ENCODE data around the gene DMWD.
A peak's percentile ranks its signal among the peaks of the same experiment; 100 is the strongest.
"Not testable (repeated sequence)": the region's sequence is repeated elsewhere in the genome, so short reads cannot be mapped to it uniquely, and the experiment has no call there.

The DMWD gene

DNA sequence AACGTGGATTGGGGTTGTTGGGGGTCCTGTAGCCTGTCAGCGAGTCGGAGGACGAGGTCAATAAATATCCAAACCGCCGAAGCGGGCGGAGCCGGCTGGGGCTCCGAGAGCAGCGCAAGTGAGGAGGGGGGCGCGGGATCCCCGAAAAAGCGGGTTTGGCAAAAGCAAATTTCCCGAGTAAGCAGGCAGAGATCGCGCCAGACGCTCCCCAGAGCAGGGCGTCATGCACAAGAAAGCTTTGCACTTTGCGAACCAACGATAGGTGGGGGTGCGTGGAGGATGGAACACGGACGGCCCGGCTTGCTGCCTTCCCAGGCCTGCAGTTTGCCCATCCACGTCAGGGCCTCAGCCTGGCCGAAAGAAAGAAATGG, 22.8 kb downstream of the DMWD start:
- DNase-seq (ENCODE audit: low spot score): no peak

DNA sequence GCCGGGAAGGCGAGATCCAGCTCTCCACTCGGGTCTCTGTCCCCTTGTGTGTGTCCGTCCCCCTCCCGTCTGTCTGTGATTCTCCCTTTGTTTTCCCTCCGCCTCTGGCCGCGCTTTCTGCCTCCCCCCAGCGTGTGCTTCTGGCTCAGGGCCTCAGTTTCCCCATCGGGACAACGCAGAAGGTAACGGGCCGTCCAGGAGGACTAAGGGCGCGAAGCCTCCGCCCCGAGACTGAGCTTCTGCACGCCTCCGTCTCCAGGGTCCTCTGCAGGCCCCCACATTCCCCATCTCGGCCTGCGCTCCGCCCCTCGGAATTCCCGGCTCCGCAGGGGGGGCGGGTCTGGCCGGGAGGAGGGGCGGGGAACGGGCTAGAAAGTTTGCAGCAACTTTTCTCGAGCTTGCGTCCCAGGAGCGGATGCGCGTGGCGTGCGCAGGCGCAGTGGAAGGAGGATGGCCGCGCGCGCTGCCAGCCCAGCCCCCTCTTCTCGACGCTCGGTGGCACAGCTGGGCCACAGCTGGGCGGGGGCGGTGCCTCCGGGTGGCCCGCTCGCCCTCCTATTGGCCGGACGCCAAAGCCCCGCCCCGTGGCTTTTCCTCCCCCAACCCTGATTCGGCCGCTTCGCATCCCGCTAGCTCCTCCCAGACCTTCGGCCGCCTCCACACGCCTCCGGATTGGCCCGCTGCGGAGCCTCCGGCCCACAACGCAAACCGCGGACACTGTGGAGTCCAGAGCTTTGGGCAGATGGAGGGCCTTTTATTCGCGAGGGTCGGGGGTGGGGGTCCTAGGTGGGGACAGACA, 23.5 kb downstream of the DMWD start, which contains the start of gene SIX5:
SIX5 (minus strand) TSS at position 269 of the 799 bp plus-strand sequence. CDS start 408 bp downstream, outside the sequence.
- peak; percentile 99 for DNase-seq (ENCODE audit: low spot score)

DNA sequence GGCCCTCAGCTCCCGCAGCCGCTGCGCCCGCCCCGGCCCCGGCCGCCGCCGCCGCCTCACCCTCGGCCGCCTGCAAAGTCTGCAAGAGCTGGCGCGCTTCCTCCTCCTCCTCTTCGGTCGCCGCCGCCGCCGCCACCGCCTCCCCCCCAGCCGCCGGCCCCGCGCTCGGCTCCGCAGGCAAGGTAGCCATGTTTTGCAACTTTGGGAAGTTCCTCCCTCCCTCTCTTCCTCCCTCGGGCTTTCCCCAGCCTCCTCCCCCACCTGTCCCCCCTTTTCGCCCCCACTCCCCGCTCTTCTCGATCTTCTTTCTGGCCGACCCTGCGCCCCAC, 24.0 kb downstream of the DMWD start:
- DNase-seq (ENCODE audit: low spot score): peak; percentile 77

DNA sequence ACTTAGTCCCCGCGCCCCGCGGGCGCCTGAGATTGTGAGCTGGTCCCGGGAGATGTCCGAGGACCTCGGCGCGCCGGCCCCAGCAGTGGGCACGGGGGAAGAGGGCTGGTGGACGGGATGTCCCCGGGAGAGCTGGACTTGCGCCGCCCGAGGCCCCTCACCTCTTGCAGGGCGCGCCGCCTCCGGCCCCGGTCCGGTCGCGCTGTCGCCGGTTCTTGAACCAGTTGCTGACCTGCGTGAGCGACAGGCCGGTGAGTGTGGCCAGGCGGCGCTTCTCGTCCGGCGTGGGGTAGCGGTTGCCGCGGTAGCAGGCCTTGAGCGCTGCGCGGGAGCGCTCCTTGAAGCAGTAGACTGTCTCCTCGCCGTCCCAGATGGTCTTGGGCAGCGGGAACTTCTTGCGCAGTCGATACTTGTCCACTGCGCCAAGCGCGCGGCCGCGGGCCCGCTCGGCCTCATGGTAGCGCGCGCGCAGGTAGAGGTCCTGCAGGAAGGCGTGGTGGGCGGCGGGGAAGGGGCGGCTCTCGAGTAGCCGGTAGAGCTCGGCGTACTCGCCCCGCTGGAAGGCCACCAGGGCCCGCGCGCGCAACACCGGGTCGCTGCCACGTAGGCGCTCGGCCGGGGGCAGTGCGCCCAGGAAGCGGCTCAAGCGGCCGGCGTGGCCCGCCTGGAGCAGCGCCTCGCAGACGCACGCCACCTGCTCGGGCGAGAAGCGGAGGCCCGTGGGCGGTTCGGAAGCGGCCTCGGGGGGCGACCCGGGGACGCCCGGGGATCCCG, 24.6 kb downstream of the DMWD start:
- peak; percentile 79 for DNase-seq (ENCODE audit: low spot score)

DNA sequence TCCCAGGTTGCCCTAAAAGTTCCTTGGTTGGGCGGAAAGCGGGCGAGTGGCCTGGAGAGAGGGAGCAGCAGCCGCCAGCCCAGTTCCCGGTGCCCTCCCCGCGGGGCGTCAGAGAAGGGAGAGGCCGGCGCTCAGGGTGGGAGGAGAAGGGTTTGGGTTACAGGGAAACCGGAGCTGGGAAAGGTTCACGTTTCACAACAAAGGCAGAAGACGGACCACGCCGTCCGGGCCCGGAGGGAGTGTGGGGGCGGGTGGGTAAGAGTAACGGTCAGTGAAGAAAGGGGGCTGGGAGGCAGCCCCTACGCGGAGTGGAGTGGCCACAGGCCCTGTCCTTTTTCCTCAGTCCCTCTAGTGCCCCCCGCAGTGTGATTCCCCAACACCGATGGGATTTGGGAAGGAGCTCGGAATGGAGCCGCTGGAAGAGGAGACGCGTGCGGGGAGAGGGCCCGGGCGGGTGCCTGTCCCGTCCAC, 25.2 kb downstream of the DMWD start:
- DNase-seq (ENCODE audit: low spot score): peak; percentile 85

DNA sequence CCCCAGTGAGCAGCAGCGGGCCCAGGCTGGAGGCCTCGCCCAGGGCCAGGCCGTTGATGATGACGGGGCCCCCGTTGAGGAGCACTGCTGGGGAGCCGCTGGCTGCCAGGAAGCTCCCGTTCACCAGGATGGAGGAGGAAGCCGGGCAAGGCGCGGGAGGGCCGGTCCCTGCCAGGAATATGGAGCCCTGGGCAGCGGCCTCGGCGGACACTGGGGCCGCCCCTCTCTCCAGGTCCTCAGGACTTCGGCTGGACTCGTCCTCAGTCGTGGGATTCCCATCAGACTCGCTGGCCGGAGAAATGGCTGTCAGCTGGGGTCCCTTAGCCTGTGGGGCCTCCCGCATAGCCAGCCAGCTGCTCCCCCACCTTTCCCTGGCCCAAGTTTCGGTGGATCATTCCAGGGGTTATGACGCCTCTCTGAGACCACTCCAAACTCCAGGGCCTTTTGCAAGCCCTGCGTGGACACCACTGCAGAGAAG, 25.7 kb downstream of the DMWD start:
- no peak for DNase-seq (ENCODE audit: low spot score)

DNA sequence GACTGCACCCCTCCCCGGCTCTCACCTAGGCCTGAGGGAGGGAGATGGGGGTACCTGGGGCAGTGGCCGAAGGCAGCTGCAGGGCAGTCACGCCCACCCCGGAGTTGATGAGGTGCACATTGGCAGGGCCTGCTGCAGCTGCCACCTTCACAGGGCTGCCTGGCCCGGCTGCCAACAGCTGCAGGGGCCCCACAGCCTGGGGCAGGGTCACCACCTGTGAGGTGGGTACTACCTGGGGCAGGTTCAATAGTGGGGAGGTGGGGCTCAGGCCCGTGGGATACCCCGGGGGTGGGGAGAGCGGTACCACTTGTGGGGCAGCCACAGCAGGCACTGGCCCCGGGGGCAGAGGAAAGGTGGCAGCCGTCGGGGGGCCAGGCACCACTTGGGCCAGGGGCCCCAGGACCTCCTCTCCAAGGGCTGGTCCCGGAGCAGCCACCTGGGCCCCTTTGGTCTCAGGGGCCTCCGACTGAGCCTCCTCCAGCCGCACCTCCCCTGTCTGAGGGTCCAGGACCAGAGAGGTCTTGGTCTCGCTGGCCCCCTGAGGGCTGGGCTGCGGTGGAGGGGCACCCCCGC, 26.3 kb downstream of the DMWD start:
- peak; percentile 53 for DNase-seq (ENCODE audit: low spot score)

DNA sequence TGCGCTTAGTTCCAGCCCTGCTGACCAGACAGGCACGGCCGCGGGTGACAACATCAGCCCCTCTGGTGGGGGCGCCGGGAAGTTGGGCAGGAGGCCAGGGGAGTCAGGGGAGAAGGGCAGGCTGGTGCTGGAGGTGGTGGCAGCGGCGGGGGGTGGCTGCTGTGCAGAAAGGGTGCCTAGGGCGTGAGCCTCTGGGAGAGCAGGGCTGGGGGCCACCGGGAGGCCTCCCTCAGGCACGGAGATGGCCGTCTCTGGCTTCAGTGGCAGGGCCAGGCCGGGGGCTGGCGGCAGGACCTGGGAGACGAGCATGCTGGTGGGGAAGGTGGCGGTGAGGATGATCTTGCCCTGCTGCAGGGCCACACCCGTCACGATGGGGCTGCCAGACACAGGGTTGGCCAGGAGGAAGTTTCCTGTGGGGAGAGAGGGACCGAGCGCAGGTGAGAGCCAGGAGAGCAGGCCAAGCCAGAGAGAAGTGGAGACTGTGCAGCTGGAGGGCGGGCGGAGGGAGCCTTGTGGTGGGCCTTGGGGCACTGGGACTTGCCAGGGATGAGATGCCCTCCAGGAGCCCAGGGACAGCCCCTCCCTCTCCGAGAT, 26.8 kb downstream of the DMWD start:
- peak; percentile 47 for DNase-seq (ENCODE audit: low spot score)

DNA sequence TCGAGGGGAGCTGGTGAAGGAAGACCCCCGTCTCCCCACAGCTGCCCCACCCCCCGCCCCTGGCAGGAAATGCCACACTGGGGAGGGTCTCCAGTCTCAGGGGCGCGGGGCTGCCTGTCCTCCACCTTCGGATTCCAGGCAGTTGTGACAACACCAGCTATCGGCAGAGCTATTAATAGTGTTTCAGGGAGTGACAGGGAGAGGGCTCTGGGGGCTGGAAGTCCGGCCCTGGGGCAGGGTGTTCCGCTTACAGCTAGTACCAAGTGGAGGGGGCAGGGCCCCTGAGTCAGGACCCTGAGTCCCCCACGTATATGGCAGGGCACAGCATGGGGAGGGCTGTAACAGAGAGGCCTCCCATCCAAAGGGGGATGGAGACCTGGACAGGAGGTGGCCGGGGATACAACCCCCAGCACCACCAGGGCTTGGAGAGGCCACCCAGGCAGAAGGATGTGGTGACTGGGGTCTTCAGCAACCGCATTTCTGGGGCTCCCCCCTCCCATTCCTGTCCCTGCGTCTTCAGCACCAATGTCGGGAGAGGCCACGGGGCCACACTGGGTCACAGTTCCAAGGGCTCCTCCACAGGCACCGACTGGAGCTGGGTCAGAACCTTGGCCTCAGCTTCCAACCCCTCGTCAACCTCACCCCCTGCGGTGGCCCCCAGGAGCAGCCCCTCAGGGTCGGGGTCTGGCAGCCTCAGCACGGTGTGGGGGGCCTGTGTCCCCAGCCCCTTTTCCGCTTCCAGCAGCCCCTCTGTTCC, 27.5 kb downstream of the DMWD start:
- DNase-seq (ENCODE audit: low spot score): peak; percentile 50

DNA sequence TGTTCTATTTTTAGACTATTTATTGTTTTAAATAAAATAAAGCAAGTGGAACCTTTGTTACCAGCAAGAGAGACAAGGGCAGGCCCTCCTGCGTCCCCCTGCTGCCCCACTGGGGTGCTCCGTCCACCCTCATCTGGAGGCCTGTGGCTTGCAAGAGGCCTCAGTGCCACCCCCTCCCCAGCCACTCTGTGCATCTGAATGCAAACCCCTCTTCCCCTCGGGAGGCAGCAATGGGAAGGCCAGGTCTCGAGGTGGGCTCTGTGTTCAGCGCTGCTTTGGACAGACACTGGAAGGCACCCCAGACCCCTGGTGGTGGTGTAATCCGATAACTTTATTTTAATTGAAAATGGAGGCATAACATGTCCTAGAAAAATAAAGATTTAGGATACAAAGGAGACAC, 28.2 kb downstream of the DMWD start:
- DNase-seq (ENCODE audit: low spot score): peak; percentile 48

DNA sequence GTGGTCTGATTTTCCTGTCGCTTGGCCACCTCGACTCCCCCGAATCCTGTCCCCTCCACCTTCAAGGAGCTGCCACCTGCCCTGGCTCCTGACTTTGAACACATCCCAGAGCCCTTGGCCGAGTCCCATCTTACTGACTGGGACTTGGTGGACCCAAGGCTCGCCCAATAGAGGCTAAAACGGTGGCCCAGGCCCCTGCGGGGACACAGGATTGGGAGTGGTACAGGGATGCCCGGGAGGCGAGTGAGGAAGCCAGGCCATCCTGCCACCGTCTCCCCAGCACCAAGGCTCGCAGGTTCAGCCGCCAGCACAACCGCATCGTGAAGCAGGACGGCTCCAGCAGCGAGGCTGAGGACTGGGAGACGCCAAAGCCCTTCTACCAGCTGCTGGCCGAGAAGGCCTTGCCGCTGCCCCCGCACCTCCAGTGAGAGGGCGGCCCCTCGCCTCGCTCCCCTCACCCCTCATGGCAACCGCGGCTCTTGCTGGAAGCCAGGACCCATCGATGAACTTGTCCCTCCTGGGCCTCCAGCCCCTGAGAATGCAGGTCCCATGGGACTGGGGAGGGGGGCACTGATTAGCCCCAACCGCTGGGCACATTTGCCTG, 28.9 kb downstream of the DMWD start:
- DNase-seq (ENCODE audit: low spot score): peak; percentile 51

DNA sequence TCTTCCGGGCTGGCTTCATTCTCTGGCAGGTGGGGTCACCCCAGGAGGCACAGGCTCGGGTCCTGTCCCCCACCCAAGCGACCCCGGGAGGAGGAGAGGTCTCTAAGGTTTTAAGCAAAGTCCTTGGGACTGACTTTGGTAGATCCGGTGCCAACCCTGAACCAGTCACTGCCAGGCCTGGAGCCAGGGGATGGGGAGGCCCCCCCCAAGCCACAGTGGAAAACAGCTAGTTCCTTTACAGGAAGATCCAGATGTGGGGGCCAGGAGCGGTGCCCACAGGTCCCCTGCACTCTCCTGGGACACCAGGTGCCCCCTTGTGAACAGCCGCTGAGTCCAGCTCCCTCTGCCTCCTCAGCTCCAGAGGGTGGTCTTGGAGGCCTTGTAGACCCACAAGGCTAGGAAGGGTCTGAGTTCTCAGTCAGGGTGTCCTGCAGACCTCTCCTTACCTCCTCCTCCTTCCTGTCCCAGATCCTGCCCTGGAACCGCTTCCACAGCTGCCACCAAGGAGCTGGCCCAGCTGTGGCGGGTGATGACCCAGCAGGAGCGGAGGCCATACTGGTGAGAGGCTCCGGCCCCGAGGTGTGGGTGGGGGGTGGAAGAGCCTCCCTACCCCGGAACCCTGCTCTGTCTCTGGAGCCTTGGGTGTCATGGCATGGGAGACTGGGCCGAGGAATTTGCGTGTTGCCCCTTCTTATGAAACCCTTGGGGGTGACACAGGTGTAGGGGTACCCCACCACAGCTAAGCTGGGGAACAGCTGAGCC, 29.6 kb downstream of the DMWD start:
- DNase-seq (ENCODE audit: low spot score): peak; percentile 44

DNA sequence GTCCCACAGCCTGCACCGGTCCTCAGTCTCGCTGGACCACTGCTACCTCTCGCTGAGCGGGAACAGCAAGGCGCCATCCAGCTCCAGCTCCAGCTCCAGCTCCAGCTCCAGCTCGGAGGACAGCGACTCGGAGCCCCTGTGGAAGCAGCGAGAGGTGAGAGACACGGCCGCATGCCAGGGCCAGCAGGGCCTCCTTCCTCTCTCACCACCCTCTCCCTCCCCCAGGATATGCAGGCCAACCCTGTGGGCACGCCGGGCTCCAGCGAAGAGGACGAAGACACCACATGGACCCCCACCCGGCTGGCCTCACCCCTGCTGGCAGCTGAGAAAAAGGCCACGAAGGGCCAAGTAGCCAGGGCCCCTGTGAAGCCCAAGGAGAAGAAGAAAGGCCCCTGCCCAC, 30.9 kb downstream of the DMWD start:
- no peak for DNase-seq (ENCODE audit: low spot score)

DNA sequence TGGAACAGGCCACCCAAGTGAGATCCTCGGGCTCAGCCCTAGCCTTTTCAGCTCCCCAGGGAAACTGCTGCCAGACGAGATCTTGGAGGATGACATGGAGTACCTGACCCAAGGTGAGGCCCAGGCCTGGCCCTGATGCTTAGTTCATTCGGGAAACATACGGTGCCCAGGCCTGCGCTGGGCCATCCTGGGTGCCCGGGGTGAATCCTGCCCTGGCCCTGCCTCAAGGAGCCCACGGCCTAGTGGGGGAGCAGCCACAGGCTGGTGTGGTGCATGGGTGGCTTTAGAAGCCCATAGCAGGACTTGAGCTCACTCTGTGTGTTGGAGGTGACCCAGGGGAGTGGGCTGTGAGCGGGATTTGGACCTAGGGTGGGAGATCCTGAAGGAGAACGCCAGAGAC, 33.7 kb downstream of the DMWD start:
- no peak for DNase-seq (ENCODE audit: low spot score)

DNA sequence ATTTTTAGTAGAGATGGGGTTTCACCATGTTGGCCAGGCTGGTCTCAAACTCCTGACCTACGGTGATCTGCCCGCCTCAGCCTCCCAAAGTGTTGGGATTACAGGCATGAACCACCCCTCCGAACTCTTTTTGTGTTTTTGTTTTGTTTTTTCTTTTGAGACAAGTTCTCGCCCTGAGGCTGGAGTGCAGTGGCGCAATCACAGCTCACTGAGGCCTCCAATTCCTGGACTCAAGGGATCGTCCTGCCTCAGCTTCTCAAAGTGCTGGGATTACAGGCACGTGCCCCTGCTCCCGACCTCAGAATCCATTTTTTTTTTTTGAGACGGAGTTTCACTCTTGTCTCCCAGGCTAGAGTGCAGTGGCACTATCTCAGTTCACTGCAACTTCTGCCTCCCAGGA, 35.0 kb downstream of the DMWD start:
- DNase-seq (ENCODE audit: low spot score): no peak

DNA sequence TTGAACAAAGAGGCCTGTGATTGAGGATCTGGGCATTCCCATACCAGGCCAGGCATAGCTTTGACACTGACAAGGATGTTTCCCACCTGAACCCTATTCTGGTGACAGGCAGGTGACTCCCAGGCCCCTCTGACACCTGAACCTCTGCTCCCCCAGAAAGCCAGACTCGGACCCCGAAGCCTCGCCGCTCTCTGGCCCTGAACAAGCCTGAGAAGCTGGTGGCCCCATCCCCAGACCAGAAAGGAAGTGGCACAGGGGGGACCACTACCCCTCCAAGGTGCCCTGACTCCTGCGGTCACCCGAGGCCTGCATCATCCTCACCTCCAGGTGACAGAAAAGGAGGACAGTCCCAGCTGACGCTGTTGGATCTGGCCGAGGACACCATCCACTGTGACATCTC, 38.3 kb downstream of the DMWD start:
- DNase-seq (ENCODE audit: low spot score): no peak

DNA sequence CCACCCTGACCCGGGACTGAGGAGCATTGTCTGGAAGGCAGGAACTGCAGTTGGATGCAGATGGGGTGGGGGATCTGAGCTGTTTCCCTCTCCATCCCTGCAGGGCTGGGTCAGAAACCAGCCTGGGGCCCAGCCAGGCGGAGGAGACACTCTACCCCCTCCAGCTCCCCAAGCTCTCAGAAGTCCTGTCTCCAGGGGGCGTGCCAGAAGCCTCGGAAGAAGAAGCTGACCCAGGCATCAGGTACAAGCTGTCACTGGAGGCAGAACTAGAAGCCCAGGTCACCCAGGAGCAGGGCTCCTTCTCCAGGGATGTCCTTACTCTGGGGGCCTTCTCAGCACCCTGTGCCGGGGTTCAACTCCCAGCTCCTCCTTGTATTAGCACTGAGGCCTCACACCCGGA, 39.1 kb downstream of the DMWD start:
- DNase-seq (ENCODE audit: low spot score): no peak

DNA sequence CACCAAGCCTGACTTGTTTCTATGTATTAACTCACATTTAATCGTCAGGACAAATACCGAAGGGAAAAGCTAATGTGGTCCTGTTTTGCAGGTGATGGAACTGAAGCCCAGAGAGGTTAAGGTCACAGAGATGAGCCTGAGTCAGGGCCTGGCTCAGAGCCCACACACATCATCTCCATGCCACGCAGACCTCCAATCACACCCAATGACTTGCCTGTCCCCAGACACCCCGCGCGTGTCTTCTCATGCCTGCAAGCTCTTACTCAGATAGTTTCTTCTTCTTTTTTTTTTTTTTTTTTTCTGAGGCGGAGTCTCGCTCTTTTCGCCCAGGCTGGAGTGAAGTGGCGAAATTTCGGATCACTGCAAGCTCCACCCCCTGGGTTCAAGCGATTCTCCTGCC, 40.0 kb downstream of the DMWD start:
- no peak for DNase-seq (ENCODE audit: low spot score)

DNA sequence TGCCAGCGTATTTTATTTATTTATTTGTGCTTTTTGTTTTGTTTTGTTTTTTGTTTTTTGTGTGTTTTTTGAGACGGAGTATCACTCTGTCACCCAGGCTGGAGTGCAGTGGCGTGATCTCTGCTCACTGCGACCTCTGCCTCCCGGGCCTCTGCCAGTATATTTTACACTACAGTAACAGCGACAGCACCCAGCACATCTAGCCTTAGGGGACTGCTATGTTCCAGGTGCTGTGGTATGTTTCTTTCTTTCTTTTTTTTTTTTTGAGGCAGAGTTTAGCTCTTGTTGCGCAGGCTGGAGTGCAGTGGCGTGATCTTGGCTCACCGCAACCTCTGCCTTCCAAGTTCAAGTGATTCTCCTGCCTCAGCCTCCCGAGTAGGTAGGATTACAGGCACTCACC, 41.2 kb downstream of the DMWD start:
- DNase-seq (ENCODE audit: low spot score): not testable (repeated sequence)

DNA sequence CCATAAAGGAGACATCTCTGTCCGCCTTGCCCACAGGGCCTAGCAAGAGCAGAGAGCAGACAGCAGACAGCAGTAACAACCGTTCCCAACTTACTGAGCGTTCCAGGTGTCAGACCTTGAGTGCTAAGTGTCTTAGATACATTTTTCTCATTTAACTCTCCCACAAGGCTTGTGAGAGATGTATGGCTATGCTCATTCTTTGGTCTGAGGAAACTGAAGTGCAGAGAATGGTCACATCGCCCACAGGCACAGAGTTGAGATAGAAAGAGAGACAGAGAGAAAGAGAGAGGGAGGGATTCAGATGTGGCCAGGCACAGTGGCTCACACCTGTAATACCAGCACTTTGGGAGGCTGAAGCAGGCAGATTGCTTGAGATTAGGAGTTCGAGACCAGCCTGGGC, 45.1 kb downstream of the DMWD start:
- DNase-seq (ENCODE audit: low spot score): no peak

DNA sequence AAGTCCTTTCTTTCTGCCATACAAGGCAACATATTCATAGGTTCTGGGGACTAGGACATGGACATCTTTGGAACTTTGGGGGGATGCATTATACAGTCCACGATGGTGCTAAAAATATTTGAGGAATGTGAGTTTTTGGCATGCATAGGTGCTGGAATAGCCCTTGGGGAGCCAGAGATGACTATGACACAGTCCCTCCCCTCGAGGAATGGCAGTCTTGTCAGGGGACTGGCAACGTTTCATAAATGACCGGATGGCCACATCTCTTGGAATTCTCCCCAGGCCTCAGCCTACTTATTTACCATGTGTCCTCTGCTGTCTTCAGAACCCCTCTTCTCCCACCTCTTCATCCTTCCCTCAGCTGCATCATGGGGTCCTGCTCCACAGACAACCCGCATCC, 45.8 kb downstream of the DMWD start:
- DNase-seq (ENCODE audit: low spot score): no peak
